ENCODE results near the gene ZGPAT. TPM values are rescaled to one million over a fixed set of nuclear protein-coding genes. Genes with fewer than 3 reads are reported as not detected.

ZGPAT gene
- total and polyA plus RNA-seq, 2 of the 8 experiments (the other 6 are each of a cell fraction or from before 2014, with no cell fraction given): 14.5 to 21.4 TPM

DNA sequence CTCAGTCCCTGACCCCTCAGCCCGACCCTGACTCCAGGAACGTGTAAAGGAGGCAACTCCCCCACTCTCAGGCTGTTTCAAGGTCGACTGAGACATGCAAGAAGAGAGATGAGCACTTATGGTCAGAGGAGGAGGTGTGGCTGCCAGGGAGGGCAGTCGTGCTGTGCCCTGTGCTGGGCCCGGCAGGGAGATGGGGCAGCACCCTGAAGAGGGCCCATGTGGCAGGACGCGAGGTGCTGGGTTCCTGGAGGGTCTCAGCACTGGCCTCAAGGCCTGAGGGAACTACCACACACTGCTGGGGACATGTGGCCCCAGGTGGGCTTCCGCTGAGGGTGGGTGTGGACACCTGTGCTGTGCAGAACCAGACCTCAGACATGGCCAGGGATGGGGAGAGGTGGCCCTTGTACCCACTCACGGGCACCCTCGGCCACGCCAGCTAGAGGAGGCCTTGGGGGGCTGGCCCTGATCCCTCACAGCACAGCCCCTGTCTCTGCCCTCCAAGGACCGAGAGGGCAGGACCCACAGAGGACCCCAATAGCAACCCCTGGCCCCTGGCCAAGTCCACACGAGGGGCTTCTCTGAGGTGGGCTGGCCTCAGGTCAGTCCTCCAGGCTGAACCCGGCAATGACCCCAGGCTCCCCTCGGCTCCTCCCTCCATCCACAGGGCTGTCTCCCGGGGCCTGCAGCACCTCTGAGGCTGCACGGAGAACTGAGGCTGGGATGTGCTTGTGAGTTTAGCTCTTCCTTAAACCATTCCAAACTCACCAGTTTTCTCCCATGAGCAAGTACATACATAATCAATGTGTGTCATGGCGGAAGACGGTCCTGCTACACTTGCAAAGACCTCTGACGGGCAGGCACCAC is 40.5 kb downstream of the ZGPAT start (continued):
- TF ChIP-seq RNF2 (IDR thresholded peaks at IDR 0.05; ENCODE audit: borderline replicate concordance, low read depth, low read length, missing control alignments, poor library complexity, severe bottlenecking): no peak
- TF ChIP-seq POU5F1 (IDR thresholded peaks at IDR 0.05; ENCODE audit: low read depth, low read length): no peak
- no peak for TF ChIP-seq TBP (IDR thresholded peaks at IDR 0.05; ENCODE audit: low read depth, low read length)
- TF ChIP-seq GTF2F1 (IDR thresholded peaks at IDR 0.05; ENCODE audit: borderline replicate concordance, low read depth, low read length): no peak
- TF ChIP-seq KDM5A (IDR thresholded peaks at IDR 0.05; ENCODE audit: low read length): no peak
- no peak for TF ChIP-seq YY1 (IDR thresholded peaks at IDR 0.05; ENCODE audit: low read depth, low read length)
- TF ChIP-seq E2F6 (IDR thresholded peaks at IDR 0.05): no peak
- TF ChIP-seq FOSL1 (IDR thresholded peaks at IDR 0.05; ENCODE audit: insufficient read depth, low read depth, low read length): no peak
- TF ChIP-seq SAP30 (IDR thresholded peaks at IDR 0.05; ENCODE audit: insufficient read depth, insufficient replicate concordance, low read length): no peak

Data from H1 (cell line).